HG03575 (cell line): ENCODE data around the gene MAN2B1.
"Not testable (repeated sequence)": the region's sequence is repeated elsewhere in the genome, so short reads cannot be mapped to it uniquely, and the experiment has no call there.

ENCODE experiments used
- ATAC-seq: cut with Tn5 transposase; IDR thresholded peaks from one replicate; pipeline ENCODE4 v1.9.1; 2021; ENCODE audit not compliant: unreplicated experiment, insufficient number of reproducible peaks, low FRiP score; ENCODE audit errors: extremely low read depth

Gene MAN2B1

DNA sequence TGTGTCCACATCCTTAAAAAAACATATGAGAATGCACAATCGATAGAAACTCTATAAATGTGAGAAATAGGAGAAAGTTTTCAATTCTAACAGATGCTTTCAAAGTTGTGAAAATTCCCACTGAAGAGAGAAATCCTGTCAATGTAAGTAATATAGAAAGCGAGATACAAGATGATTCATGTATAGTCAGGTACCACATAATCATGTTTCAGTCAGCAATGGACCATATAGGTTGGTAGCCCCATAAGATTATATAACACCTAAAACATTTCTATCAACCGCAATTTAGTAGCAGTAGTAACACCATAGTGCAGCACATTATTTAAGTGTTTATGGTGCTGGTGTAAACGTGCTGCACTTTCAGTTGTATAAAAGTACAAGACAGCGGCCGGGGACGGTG, 37.3 kb downstream of the MAN2B1 start:
- no peak for ATAC-seq

GRCh38 chr19:12628040-12629022, 38.2 kb downstream of the MAN2B1 start:
- no peak for ATAC-seq

DNA sequence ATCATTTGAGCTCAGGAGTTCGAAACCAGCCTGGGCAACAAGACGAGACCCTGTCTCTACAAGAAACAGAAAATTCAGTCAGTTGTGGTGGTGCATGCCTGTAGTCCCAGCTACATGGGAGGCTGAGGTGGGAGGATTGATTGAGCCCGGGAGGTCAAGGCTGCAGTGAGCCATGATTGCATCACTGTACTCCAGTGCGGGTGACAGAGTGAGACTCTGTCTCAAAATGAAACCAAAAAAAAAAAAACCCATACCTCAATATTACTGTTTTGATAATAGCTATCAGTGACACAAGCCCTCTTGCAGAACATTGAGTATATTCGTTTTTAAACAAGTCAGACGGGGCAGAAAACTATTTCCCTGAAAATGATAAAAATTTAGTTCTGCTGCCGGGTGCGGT, 39.6 kb downstream of the MAN2B1 start:
- ATAC-seq, result no peak

- ATAC-seq, result no peak
Measured at GRCh38 chr19:12623361-12624031, 43.0 kb downstream of the MAN2B1 start.

DNA sequence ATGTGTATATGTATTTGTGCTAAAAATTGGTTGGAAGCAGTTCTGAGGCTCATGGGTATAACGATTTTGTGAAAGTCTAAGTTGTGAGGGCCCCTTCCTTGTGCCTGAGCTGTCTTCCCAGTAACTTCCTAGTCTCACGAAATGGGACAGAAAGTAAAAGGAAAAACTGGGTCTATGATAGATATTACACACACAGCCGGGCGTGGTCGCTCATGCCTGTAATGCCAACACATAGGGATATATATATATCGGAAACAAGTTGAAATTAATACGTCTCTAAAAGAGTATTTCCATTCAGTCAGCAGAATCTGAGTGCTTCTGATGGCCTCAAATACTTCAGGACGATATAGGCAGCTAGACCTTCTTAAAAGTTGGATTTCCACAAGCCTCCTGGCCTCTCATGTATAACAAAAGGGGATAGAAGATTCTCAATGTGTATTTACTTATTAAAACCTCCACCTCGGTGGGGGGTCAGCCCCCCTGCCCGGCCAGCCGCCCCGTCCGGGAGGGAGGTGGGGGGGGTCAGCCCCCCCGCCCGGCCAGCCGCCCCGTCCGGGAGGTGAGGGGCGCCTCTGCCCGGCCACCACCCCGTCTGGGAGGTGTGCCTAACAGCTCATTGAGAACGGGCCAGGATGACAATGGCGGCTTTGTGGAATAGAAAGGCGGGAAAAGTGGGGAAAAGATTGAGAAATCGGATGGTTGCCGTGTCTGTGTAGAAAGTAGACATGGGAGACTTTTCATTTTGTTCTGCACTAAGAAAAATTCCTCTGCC, 45.1 kb downstream of the MAN2B1 start:
- not testable (repeated sequence) for ATAC-seq

GRCh38 chr19:12617646-12618045, 48.9 kb downstream of the MAN2B1 start:
- no peak for ATAC-seq

DNA sequence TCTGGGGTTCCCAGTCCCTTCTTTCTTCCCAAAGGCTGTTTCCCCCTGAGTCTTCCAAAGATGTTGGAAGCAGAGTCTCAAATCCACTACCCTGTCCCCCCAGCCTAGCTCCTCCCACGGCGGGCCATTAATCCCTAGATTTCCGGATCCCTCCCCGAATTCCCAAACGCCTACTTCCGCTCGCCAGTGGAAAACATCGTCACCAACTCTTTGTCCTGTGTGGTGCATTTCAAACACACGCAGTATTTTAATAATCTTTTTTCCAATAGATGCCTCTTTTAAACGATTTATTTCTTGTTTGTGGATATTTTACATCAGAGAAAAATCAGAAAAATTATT, 55.2 kb downstream of the MAN2B1 start:
- no peak for ATAC-seq

GRCh38 chr19:12610540-12611360, 55.8 kb downstream of the MAN2B1 start, which contains the start of the genes ZNF490 and ZNF791:
TSS of gene ZNF490 (minus strand) at chr19:12610813. CDS start at chr19:12610680, 133 bp downstream.
TSS of gene ZNF791 (plus strand) at chr19:12610920. CDS start at chr19:12611080, 160 bp downstream.
- ATAC-seq, result no peak

GRCh38 chr19:12607631-12608030, 58.9 kb downstream of the MAN2B1 start:
- ATAC-seq, result no peak

- ATAC-seq, result no peak
Measured at GRCh38 chr19:12606796-12607195, 59.7 kb downstream of the MAN2B1 start.

DNA sequence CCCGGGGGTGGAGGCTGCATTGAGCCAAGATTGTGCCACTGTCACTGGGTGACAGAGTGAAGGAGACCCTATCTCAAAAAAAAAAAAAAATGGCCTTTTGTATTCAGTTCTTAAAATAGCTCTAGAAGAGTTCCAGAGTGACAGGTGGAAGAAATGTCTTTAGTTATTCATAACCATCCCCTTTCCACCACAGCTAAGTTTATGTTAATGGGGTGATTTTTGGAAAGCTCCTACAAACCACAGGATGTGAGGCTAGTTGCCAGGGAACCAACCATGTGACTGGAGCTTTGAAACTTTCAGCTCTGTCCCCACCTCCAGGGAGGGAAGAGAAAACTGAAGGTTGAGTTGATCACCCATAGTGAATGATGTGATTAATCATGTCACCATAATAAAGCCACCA, 62.8 kb downstream of the MAN2B1 start:
- no peak for ATAC-seq

DNA sequence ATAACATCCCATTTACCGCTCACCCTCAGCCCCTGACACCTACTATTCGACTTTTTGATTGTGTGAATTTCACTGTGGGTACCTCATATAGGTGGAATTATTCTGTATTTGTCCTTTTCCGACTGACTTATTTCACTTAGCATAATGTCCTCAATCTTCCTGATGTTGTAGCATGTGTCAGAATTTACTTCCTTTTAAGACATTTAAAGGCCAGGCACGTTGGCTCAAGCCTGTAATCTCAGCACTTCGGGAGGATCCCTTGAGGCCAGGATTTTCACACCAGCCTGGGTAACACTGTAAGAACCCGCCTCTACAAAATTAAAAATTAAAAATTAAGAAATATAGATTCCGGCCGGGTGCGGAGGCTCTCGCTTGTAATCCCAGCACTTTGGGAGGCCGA, 68.9 kb downstream of the MAN2B1 start:
- ATAC-seq, result no peak

DNA sequence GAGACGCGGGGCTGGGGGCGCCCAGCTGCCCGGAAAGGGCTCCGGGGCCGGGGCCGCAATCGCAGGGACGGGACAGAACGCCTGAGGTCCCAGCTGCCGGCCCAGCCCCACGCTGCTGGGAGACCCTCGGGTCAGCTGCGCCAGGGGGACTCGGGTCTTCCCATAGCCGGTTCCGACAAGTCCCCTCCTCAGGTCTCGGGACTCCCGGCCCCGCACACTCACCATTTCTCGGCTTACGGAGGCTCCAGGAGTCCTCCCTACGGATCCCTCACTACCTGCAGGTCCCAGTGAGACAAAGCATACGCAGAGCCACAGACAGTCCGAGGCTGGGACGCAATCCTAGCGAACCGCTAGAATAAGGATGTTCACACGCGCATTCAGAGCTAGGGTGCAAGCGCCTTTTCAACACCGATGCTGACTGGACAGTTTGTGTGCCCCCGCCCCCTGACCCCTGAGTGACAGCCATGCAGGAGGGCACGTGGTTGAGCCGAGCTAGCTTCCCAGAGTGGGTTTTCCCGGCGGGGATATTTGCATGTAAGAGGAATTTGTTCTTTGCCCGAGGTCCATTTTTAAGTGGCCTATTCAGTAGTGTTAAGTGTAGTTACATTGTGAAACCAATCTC, 69.5 kb downstream of the MAN2B1 start:
- ATAC-seq, result no peak
